GM12878 (cell line): ENCODE measurements around the gene TMEM256. TPM values are rescaled to one million over a fixed set of nuclear protein-coding genes. Genes with fewer than 3 reads are reported as not detected.

ENCODE experiments used
- BRCA1 ChIP-seq: IDR thresholded peaks from 2 replicates; pipeline ENCODE4 v1.6.1; 2011; ENCODE audit warnings: low read depth, low read length, improper control_type of control experiment
- CBX3 ChIP-seq: fragments of 200-600 bp; sonication (generic); IDR thresholded peaks from 2 replicates; pipeline ENCODE4 v1.6.1; 2016; ENCODE audit warnings: low read depth, borderline replicate concordance
- CHD4 ChIP-seq: fragments of 200-600 bp; sonication (generic); IDR thresholded peaks from 2 replicates; pipeline ENCODE4 v1.6.1; 2016; ENCODE audit warnings: mild to moderate bottlenecking
- FOXK2 ChIP-seq: fragments of 450-650 bp; IDR thresholded peaks from 2 replicates; pipeline ENCODE4 v1.6.1; 2017; ENCODE audit warnings: mild to moderate bottlenecking, moderate library complexity
- HDGF ChIP-seq: fragments of 450-650 bp; IDR thresholded peaks from 2 replicates; pipeline ENCODE4 v1.6.1; 2016; ENCODE audit warnings: antibody characterized with exemption
- IKZF1 ChIP-seq: fragments of 450-650 bp; conservative IDR thresholded peaks from 2 replicates; pipeline ENCODE4 v1.6.1; 2017; ENCODE audit warnings: antibody characterized with exemption, mild to moderate bottlenecking
- IKZF2 ChIP-seq, 2 experiments: fragments of 450-650 bp; IDR thresholded peaks; 2 replicates each; pipeline ENCODE4 v1.6.1; 2017; ENCODE audit warnings: mild to moderate bottlenecking in 2 of 2, moderate library complexity in 2 of 2
- KLF5 ChIP-seq: fragments of 450-650 bp; IDR thresholded peaks from 2 replicates; pipeline ENCODE4 v1.6.1; 2014; ENCODE audit warnings: mild to moderate bottlenecking; ENCODE audit not compliant: partially characterized antibody
- MAX ChIP-seq: IDR thresholded peaks from 2 replicates; pipeline ENCODE4 v1.6.1; 2012; ENCODE audit warnings: low read depth, low read length, improper control_type of control experiment
- MEF2B ChIP-seq: fragments of 450-650 bp; IDR thresholded peaks from 2 replicates; pipeline ENCODE4 v1.6.1; 2018; ENCODE audit warnings: mild to moderate bottlenecking, moderate library complexity; ENCODE audit not compliant: partially characterized antibody, poor library complexity, severe bottlenecking
- MLLT1 ChIP-seq: fragments of 450-650 bp; IDR thresholded peaks from 2 replicates; pipeline ENCODE4 v1.6.1; 2016; ENCODE audit warnings: mild to moderate bottlenecking
- NFYA ChIP-seq: IDR thresholded peaks from 2 replicates; pipeline ENCODE4 v1.6.1; 2011; ENCODE audit warnings: low read depth, mild to moderate bottlenecking, low read length, improper control_type of control experiment, borderline replicate concordance
- RBBP5 ChIP-seq: fragments of 200-600 bp; sonication (generic); conservative IDR thresholded peaks from 2 replicates; pipeline ENCODE4 v1.6.1; 2016
- SMAD1 ChIP-seq: fragments of 450-650 bp; IDR thresholded peaks from 2 replicates; pipeline ENCODE4 v1.6.1; 2018; ENCODE audit warnings: mild to moderate bottlenecking, low read depth; ENCODE audit not compliant: partially characterized antibody
- SREBF2 ChIP-seq: IDR thresholded peaks from 2 replicates; pipeline ENCODE4 v1.6.1; 2012; ENCODE audit warnings: mild to moderate bottlenecking, low read length
- WRNIP1 ChIP-seq: IDR thresholded peaks from 2 replicates; pipeline ENCODE4 v1.6.1; 2011; ENCODE audit warnings: low read depth, low read length, improper control_type of control experiment, borderline replicate concordance
- YY1 ChIP-seq: IDR thresholded peaks from 2 replicates; pipeline ENCODE4 v1.6.1; 2011; ENCODE audit warnings: low read depth, mild to moderate bottlenecking, low read length
- polyA plus RNA-seq, 11 experiments: library from polyadenylated mRNA; depleted of rRNA in 4 of 11; unstranded in 6 of 11; stranded (reverse) in 5 of 11; fragments of >200 nt; fragmentation: Nextera tagmentation in 4 of 11; fragmentation: Illumina TruSeq in 1 of 11; extraction: Ambion mirVana in 4 of 11; extraction: Trizol in 1 of 11; gene quantifications; 1 replicate in 1 of 11; 2 replicates in 10 of 11; pipeline versions ENCODE4 v1.2.1 to v1.2.3, GENCODE V29; 2011 to 2016; ENCODE audit warnings: inconsistent platforms in 2 of 11, missing spikeins in 2 of 11, low read depth in 1 of 11
- total RNA-seq, 4 experiments: library from RNA; depleted of rRNA in 3 of 4; stranded (reverse); fragments of >200 nt in 3 of 4; fragmentation: Illumina TruSeq in 1 of 4; extraction: Trizol in 1 of 4; gene quantifications; 2 replicates each; pipeline versions ENCODE4 v1.2.1 to v1.2.3, GENCODE V29; 2013 to 2021
- TF ChIP-seq, protein P1 (sequence below): fragments of 450-650 bp; IDR thresholded peaks from 2 replicates; pipeline ENCODE4 v1.6.1; 2018; ENCODE audit warnings: mild to moderate bottlenecking, low read depth, moderate library complexity; ENCODE audit not compliant: partially characterized antibody
- TF ChIP-seq, protein P2 (sequence below): IDR thresholded peaks from 2 replicates; pipeline ENCODE4 v1.6.1; 2012; ENCODE audit warnings: mild to moderate bottlenecking, low read depth, low read length
- TF ChIP-seq, protein P3 (sequence below): fragments of 450-650 bp; IDR thresholded peaks from 2 replicates; pipeline ENCODE4 v1.6.1; 2017; ENCODE audit warnings: mild to moderate bottlenecking

The TMEM256 gene
- total and polyA plus RNA-seq, 10 of the 15 experiments (the other 5 are each of a cell fraction or from before 2014, with no cell fraction given), result 57.3 to 342 (median 95.7) TPM

- TF ChIP-seq, protein P1, sequence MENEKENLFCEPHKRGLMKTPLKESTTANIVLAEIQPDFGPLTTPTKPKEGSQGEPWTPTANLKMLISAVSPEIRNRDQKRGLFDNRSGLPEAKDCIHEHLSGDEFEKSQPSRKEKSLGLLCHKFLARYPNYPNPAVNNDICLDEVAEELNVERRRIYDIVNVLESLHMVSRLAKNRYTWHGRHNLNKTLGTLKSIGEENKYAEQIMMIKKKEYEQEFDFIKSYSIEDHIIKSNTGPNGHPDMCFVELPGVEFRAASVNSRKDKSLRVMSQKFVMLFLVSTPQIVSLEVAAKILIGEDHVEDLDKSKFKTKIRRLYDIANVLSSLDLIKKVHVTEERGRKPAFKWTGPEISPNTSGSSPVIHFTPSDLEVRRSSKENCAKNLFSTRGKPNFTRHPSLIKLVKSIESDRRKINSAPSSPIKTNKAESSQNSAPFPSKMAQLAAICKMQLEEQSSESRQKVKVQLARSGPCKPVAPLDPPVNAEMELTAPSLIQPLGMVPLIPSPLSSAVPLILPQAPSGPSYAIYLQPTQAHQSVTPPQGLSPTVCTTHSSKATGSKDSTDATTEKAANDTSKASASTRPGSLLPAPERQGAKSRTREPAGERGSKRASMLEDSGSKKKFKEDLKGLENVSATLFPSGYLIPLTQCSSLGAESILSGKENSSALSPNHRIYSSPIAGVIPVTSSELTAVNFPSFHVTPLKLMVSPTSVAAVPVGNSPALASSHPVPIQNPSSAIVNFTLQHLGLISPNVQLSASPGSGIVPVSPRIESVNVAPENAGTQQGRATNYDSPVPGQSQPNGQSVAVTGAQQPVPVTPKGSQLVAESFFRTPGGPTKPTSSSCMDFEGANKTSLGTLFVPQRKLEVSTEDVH, result no peak
- TF ChIP-seq YY1 (peak; percentile 67), RBBP5 (no peak), MLLT1 (no peak), CBX3 (no peak), CHD4 (no peak), SREBF2 (no peak), HDGF (no peak), IKZF2 (IDR thresholded peaks at IDR 0.05) (peak in 1 of 2 experiments; percentile 26; a peak in 2 of 4 replicates), FOXK2 (no peak), MAX (no peak), WRNIP1 (no peak), SMAD1 (no peak), IKZF1 (peak; percentile 49), KLF5 (no peak), BRCA1 (no peak), MEF2B (no peak), NFYA (no peak)
- TF ChIP-seq, protein P2, sequence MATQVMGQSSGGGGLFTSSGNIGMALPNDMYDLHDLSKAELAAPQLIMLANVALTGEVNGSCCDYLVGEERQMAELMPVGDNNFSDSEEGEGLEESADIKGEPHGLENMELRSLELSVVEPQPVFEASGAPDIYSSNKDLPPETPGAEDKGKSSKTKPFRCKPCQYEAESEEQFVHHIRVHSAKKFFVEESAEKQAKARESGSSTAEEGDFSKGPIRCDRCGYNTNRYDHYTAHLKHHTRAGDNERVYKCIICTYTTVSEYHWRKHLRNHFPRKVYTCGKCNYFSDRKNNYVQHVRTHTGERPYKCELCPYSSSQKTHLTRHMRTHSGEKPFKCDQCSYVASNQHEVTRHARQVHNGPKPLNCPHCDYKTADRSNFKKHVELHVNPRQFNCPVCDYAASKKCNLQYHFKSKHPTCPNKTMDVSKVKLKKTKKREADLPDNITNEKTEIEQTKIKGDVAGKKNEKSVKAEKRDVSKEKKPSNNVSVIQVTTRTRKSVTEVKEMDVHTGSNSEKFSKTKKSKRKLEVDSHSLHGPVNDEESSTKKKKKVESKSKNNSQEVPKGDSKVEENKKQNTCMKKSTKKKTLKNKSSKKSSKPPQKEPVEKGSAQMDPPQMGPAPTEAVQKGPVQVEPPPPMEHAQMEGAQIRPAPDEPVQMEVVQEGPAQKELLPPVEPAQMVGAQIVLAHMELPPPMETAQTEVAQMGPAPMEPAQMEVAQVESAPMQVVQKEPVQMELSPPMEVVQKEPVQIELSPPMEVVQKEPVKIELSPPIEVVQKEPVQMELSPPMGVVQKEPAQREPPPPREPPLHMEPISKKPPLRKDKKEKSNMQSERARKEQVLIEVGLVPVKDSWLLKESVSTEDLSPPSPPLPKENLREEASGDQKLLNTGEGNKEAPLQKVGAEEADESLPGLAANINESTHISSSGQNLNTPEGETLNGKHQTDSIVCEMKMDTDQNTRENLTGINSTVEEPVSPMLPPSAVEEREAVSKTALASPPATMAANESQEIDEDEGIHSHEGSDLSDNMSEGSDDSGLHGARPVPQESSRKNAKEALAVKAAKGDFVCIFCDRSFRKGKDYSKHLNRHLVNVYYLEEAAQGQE, result no peak
- TF ChIP-seq, protein P3, sequence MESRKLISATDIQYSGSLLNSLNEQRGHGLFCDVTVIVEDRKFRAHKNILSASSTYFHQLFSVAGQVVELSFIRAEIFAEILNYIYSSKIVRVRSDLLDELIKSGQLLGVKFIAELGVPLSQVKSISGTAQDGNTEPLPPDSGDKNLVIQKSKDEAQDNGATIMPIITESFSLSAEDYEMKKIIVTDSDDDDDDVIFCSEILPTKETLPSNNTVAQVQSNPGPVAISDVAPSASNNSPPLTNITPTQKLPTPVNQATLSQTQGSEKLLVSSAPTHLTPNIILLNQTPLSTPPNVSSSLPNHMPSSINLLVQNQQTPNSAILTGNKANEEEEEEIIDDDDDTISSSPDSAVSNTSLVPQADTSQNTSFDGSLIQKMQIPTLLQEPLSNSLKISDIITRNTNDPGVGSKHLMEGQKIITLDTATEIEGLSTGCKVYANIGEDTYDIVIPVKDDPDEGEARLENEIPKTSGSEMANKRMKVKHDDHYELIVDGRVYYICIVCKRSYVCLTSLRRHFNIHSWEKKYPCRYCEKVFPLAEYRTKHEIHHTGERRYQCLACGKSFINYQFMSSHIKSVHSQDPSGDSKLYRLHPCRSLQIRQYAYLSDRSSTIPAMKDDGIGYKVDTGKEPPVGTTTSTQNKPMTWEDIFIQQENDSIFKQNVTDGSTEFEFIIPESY, result no peak
Measured at GRCh38 chr17:7356072-7356549, 47.8 kb downstream of the TMEM256 start (continued).
